Endothelial cell of umbilical vein (primary cell): ENCODE results near the gene SLC24A3. TPM values are rescaled to one million over a fixed set of nuclear protein-coding genes. Genes with fewer than 3 reads are reported as not detected.

ENCODE experiments used
- BruUV-seq: library from RNA; stranded (reverse); fragments of 400-500 nt; replicated peaks from 2 replicates; lab custom pipeline; 2021; lab: Mats Ljungman, UMichigan
- CTCF ChIA-PET: fragments of 300-600, 350-600 bp; sonication (Branson Sonifier 250); formaldehyde crosslinking; loops from one replicate; lab custom pipeline; 2021; ENCODE audit warnings: antibody characterized with exemption, inconsistent platforms; lab: Charles Lee
- POLR2A ChIA-PET: fragments of 300-600, 350-600 bp; sonication (Branson Sonifier 250); formaldehyde crosslinking; loops from one replicate; lab custom pipeline; 2021; ENCODE audit warnings: antibody characterized with exemption, inconsistent platforms; lab: Charles Lee
- DNase-seq: peaks from one replicate; pipeline ENCODE4 v3.0.0-alpha.2; 2011; ENCODE audit warnings: low read depth, low spot score
- FAIRE-seq: peaks from 2 replicates; lab custom pipeline; 2011; peaks lifted over from hg19 to GRCh38; lab: Jason Lieb, UNC
- H2AFZ ChIP-seq: 2 replicates; pipeline ENCODE4 v1.6.0; 2012; ENCODE audit warnings: low read depth, low read length, control low read depth, inconsistent platforms
- H3K27ac ChIP-seq: 2 replicates; pipeline ENCODE4 v1.5.1; 2011; ENCODE audit warnings: low read depth, mild to moderate bottlenecking, control low read depth, low read length, moderate library complexity; ENCODE audit not compliant: insufficient read depth
- H3K27me3 ChIP-seq, 2 experiments: 2 replicates each; pipeline versions ENCODE4 v1.6.0 to v1.6.1; 2011; ENCODE audit warnings: low read length in 2 of 2, mixed read lengths in 1 of 2; ENCODE audit not compliant: control insufficient read depth in 2 of 2, insufficient read depth in 2 of 2
- H3K36me3 ChIP-seq, 2 experiments: 2 replicates in 1 of 2; 3 replicates in 1 of 2; pipeline ENCODE4 v1.5.1; 2011; ENCODE audit warnings: low read length in 2 of 2, mild to moderate bottlenecking in 1 of 2, moderate library complexity in 1 of 2; ENCODE audit not compliant: control insufficient read depth in 2 of 2, insufficient read depth in 2 of 2; ENCODE audit errors: extremely low read depth in 1 of 2
- H3K4me1 ChIP-seq: 3 replicates; pipeline ENCODE4 v1.5.1; 2011; ENCODE audit warnings: mild to moderate bottlenecking, low read length; ENCODE audit not compliant: control insufficient read depth, insufficient read depth; ENCODE audit errors: extremely low read depth
- H3K4me2 ChIP-seq: 2 replicates; pipeline ENCODE4 v1.6.1; 2011; ENCODE audit warnings: low read length, control low read depth, mixed read lengths; ENCODE audit not compliant: insufficient read depth
- H3K4me3 ChIP-seq, 3 experiments: fragments of 200-600 bp in 1 of 3; sonication (generic), shearing (Covaris generic) in 1 of 3; replicated peaks in 1 of 3; 2 replicates each; pipeline ENCODE4 v1.5.1; 2011 to 2016; ENCODE audit warnings: control low read depth in 3 of 3, low read length in 3 of 3, mild to moderate bottlenecking in 2 of 3, inconsistent platforms in 1 of 3, low read depth in 1 of 3, moderate library complexity in 1 of 3; ENCODE audit not compliant: insufficient read depth in 1 of 3
- H3K79me2 ChIP-seq: 2 replicates; pipeline ENCODE4 v1.6.0; 2012; ENCODE audit warnings: low read length, inconsistent platforms; ENCODE audit not compliant: control insufficient read depth, insufficient read depth
- H3K9ac ChIP-seq: replicated peaks from 2 replicates; pipeline ENCODE3; 2011; ENCODE audit warnings: low read length, control low read depth; ENCODE audit not compliant: insufficient read depth; ENCODE audit errors: extremely low read depth
- H3K9me1 ChIP-seq: replicated peaks from 3 replicates; pipeline ENCODE4 v1.6.0; 2011; ENCODE audit warnings: mild to moderate bottlenecking, low read length; ENCODE audit not compliant: control insufficient read depth, insufficient read depth; ENCODE audit errors: extremely low read depth
- H3K9me3 ChIP-seq: replicated peaks from 2 replicates; pipeline ENCODE4 v1.5.1; 2012; ENCODE audit warnings: low read length, inconsistent platforms; ENCODE audit not compliant: control insufficient read depth, insufficient read depth
- H4K20me1 ChIP-seq: replicated peaks from 2 replicates; pipeline ENCODE3; 2011; ENCODE audit warnings: mild to moderate bottlenecking, low read length; ENCODE audit not compliant: control insufficient read depth, insufficient read depth; ENCODE audit errors: extremely low read depth
- EZH2 ChIP-seq: IDR thresholded peaks from 2 replicates; pipeline ENCODE4 v1.6.1; 2012; ENCODE audit warnings: borderline replicate concordance, low read depth, mild to moderate bottlenecking, moderate library complexity, low read length, inconsistent platforms; ENCODE audit not compliant: severe bottlenecking
- FOS ChIP-seq: IDR thresholded peaks from 2 replicates; pipeline ENCODE4 v1.6.1; 2011; ENCODE audit warnings: mild to moderate bottlenecking, low read length, moderate library complexity, borderline replicate concordance; ENCODE audit not compliant: insufficient read depth
- GATA2 ChIP-seq: IDR thresholded peaks from 2 replicates; pipeline ENCODE4 v1.7.0; 2011; ENCODE audit warnings: low read depth, mild to moderate bottlenecking, moderate library complexity, mixed read lengths, low read length; ENCODE audit not compliant: insufficient read length, insufficient read depth
- JUN ChIP-seq: IDR thresholded peaks from 2 replicates; pipeline ENCODE4 v1.6.1; 2011; ENCODE audit warnings: borderline replicate concordance, low read depth; ENCODE audit not compliant: insufficient read length, insufficient read depth
- MYC ChIP-seq: IDR thresholded peaks from one replicate; pipeline ENCODE4 v1.6.1; 2011; ENCODE audit warnings: mild to moderate bottlenecking, low read depth, low read length
- dilution Hi-C: fragments of 300-500 bp; cut with MboI; formaldehyde crosslinking; loops from one replicate; pipeline ENCODE4 v1.15.0; 2019; ENCODE audit warnings: low sequenced_read_pairs; ENCODE audit not compliant: extremely low pct_ligation_motif_present
- intact Hi-C: fragments of 100-400 bp; cut with micrococcal nuclease; formaldehyde crosslinking; loops from one replicate; pipeline ENCODE4 v1.10.0; 2022
- polyA plus RNA-seq, 4 experiments: library from polyadenylated mRNA; depleted of rRNA in 3 of 4; stranded (reverse) in 3 of 4; unstranded in 1 of 4; fragments of >200 nt; gene quantifications; 2 replicates each; pipeline versions ENCODE4 v1.2.1 to v1.2.3, GENCODE V29; 2011 to 2012; ENCODE audit warnings: missing spikeins in 1 of 4
- total RNA-seq: library from RNA; stranded (reverse); gene quantifications from 2 replicates; pipeline ENCODE4 v1.2.3, GENCODE V29; 2021
- TF ChIP-seq, protein P1 (sequence below): IDR thresholded peaks from 2 replicates; pipeline ENCODE4 v1.6.1; 2011; ENCODE audit not compliant: insufficient read depth, insufficient read length

Gene SLC24A3
- total and polyA plus RNA-seq, 2 donors (not counting 3 experiments of a cell fraction or from before 2014, with no cell fraction given): not detected

DNA sequence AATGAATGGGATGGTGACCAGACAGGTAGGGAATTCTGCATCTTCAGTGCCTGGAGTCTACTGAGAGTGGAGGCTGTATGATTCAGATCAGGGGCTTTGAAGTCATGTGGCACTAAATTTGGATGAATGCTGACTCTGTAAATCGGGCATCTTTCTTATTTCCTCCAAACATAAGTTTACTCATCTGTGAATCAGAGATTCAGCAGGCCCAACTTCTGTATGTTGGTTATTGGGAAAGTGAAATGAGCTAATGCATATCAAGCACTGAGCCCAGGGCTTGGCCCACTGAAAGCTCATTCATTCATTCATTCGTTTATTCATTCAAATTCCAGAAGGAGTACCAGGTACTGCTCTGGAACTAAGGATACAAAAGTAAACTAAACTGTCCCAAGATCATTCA is 353.3 kb downstream of the SLC24A3 start:
- DNase-seq (no peak), FAIRE-seq (no peak)
- no peak overlapping the region for H3K4me2 ChIP-seq
- ChIA-PET CTCF (no interaction called here), POLR2A (no interaction called here)
- H2AFZ ChIP-seq: no peak overlapping the region
- H4K20me1 ChIP-seq: no peaks in the 10 kb centered on the region
- TF ChIP-seq FOS (no peak), JUN (no peak), MYC (no peak), EZH2 (no peak)
- H3K9me1 ChIP-seq: no peaks in the 10 kb centered on the region
- no peaks in the 10 kb centered on the region for H3K79me2 ChIP-seq
- no peaks in the 10 kb centered on the region for H3K4me1 ChIP-seq
- no peaks in the 10 kb centered on the region for H3K9me3 ChIP-seq
- no peaks in the 10 kb centered on the region for H3K36me3 ChIP-seq
- no TSS peak for BruUV-seq
- dilution Hi-C loops (no loop called here), intact Hi-C loops (no loop called here)
- no peak overlapping the region for H3K9ac ChIP-seq
- no peaks in the 10 kb centered on the region for H3K27me3 ChIP-seq
- H3K27ac ChIP-seq: no peak overlapping the region
- H3K4me3 ChIP-seq: no peak overlapping the region

DNA sequence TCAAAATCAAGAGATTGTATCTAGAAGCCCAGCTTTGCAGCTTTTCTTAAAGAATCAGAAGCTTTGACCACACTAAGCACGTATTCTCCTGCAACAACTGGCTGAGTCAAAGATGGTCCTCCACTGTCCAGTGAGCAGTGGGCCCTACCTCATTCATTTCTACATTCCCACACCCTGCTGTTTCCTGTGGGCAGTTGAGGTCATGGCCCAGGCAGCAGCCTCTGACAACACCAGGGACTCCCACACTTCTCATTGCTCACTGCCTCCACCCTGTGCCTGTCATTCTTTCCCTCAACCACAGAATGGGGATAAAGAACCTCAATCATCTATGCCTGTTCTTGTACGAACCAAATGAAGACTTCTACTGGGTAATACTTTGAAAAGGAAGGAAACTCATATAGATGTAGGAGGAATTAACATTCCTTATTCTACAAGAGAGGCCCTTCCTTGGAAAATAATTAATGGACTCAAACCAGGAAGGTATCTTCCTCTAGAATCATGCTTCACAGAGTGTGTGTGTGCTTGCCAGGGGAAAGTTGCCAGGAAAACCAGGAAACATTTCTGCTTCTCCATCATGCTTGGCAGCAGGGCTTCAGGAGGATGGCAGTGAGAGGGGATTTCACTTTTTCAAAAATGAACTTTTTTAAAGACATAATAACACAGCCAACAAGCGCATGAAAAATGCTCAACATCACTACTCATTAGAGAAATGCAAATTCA is 353.9 kb downstream of the SLC24A3 start:
- H3K9ac ChIP-seq: no peak overlapping the region
- no peaks in the 10 kb centered on the region for H3K9me3 ChIP-seq
- H3K27me3 ChIP-seq: no peaks in the 10 kb centered on the region
- intact Hi-C loops (no loop called here), dilution Hi-C loops (no loop called here)
- no peak overlapping the region for H2AFZ ChIP-seq
- H4K20me1 ChIP-seq: no peaks in the 10 kb centered on the region
- no peak overlapping the region for H3K27ac ChIP-seq
- no peaks in the 10 kb centered on the region for H3K79me2 ChIP-seq
- H3K4me2 ChIP-seq: no peak overlapping the region
- FAIRE-seq (no peak), DNase-seq (no peak)
- H3K9me1 ChIP-seq: no peaks in the 10 kb centered on the region
- no peak overlapping the region for H3K4me3 ChIP-seq
- ChIA-PET CTCF (no interaction called here), POLR2A (no interaction called here)
- no peaks in the 10 kb centered on the region for H3K36me3 ChIP-seq
- H3K4me1 ChIP-seq: no peaks in the 10 kb centered on the region
- TF ChIP-seq FOS (no peak), EZH2 (no peak), GATA2 (no peak), JUN (no peak)
- TF ChIP-seq, protein P1, sequence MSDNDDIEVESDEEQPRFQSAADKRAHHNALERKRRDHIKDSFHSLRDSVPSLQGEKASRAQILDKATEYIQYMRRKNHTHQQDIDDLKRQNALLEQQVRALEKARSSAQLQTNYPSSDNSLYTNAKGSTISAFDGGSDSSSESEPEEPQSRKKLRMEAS: no peak
- BruUV-seq: no TSS peak
